ENCODE measurements around the gene MYG1. TPM values are rescaled to one million over a fixed set of nuclear protein-coding genes. Genes with fewer than 3 reads are reported as not detected.

MYG1 gene
- total and polyA plus RNA-seq, 2 of the 13 experiments (the other 11 are each of a cell fraction or from before 2014, with no cell fraction given): 38.6 to 58.0 TPM

DNA sequence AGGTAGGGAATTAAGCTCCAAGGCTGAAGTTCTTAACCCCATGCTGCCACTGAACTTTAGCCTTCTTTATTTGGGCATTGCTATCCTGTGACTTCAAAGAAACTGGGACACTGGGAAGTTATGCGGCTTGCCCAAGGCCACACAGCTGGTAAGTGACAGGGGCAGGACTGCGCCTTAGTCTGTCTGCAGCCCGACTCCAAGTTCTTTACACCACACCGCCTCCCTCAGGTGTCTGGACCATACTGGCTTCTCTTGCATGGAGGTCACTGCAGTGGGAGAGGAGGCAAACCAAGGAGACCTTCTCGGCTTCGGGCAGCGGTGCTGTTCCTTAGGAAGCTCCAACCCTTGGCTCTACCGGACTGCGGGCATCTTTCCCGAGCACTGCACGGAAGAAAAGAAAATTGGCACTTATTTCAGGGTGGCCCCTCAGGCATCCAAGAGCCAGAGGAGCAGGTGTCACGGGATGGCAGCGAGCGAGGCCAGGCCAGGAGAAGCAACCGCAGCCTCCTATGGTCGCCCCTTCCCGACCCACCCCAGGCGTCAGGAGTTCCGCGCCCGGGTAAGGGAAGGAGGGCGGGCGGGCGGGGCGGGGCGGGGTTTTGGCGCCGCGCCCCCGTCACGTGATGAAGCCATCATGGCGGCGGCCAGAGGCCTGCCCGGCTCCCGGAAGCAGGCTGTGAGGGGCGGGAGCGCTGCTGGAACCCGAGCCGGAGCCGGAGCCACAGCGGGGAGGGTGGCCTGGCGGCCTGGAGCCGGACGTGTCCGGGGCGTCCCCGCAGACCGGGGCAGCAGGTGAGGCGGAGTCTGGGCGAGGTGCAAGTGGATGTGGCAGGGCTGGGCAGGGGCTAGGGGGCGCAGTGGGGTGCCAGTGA, 47.8 kb upstream of the MYG1 start (continued):
- TF ChIP-seq, protein P1, sequence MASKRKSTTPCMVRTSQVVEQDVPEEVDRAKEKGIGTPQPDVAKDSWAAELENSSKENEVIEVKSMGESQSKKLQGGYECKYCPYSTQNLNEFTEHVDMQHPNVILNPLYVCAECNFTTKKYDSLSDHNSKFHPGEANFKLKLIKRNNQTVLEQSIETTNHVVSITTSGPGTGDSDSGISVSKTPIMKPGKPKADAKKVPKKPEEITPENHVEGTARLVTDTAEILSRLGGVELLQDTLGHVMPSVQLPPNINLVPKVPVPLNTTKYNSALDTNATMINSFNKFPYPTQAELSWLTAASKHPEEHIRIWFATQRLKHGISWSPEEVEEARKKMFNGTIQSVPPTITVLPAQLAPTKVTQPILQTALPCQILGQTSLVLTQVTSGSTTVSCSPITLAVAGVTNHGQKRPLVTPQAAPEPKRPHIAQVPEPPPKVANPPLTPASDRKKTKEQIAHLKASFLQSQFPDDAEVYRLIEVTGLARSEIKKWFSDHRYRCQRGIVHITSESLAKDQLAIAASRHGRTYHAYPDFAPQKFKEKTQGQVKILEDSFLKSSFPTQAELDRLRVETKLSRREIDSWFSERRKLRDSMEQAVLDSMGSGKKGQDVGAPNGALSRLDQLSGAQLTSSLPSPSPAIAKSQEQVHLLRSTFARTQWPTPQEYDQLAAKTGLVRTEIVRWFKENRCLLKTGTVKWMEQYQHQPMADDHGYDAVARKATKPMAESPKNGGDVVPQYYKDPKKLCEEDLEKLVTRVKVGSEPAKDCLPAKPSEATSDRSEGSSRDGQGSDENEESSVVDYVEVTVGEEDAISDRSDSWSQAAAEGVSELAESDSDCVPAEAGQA (IDR thresholded peaks at IDR 0.05; ENCODE audit: low read depth): 0 out of 2 replicates have a peak, but pooled peaks have one; percentile 35
- TF ChIP-seq, protein P1 (CRISPR knock-in tag; IDR thresholded peaks at IDR 0.05; ENCODE audit: borderline replicate concordance): 0 out of 2 replicates have a peak, but pooled peaks have one; percentile 62
- no peak for TF ChIP-seq REPIN1 (CRISPR knock-in tag; IDR thresholded peaks at IDR 0.05; ENCODE audit: borderline replicate concordance, low read depth)
- TF ChIP-seq ZNF34 (CRISPR knock-in tag; IDR thresholded peaks at IDR 0.05; ENCODE audit: borderline replicate concordance): no peak
- TF ChIP-seq ZNF839 (CRISPR knock-in tag; IDR thresholded peaks at IDR 0.05; ENCODE audit: borderline replicate concordance): no peak
- TF ChIP-seq, protein P2, sequence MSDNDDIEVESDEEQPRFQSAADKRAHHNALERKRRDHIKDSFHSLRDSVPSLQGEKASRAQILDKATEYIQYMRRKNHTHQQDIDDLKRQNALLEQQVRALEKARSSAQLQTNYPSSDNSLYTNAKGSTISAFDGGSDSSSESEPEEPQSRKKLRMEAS (IDR thresholded peaks at IDR 0.05): peak; percentile 54
- TF ChIP-seq, protein P3, sequence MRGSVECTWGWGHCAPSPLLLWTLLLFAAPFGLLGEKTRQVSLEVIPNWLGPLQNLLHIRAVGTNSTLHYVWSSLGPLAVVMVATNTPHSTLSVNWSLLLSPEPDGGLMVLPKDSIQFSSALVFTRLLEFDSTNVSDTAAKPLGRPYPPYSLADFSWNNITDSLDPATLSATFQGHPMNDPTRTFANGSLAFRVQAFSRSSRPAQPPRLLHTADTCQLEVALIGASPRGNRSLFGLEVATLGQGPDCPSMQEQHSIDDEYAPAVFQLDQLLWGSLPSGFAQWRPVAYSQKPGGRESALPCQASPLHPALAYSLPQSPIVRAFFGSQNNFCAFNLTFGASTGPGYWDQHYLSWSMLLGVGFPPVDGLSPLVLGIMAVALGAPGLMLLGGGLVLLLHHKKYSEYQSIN (CRISPR knock-in tag; IDR thresholded peaks at IDR 0.05; ENCODE audit: borderline replicate concordance): no peak
- TF ChIP-seq, protein P4, sequence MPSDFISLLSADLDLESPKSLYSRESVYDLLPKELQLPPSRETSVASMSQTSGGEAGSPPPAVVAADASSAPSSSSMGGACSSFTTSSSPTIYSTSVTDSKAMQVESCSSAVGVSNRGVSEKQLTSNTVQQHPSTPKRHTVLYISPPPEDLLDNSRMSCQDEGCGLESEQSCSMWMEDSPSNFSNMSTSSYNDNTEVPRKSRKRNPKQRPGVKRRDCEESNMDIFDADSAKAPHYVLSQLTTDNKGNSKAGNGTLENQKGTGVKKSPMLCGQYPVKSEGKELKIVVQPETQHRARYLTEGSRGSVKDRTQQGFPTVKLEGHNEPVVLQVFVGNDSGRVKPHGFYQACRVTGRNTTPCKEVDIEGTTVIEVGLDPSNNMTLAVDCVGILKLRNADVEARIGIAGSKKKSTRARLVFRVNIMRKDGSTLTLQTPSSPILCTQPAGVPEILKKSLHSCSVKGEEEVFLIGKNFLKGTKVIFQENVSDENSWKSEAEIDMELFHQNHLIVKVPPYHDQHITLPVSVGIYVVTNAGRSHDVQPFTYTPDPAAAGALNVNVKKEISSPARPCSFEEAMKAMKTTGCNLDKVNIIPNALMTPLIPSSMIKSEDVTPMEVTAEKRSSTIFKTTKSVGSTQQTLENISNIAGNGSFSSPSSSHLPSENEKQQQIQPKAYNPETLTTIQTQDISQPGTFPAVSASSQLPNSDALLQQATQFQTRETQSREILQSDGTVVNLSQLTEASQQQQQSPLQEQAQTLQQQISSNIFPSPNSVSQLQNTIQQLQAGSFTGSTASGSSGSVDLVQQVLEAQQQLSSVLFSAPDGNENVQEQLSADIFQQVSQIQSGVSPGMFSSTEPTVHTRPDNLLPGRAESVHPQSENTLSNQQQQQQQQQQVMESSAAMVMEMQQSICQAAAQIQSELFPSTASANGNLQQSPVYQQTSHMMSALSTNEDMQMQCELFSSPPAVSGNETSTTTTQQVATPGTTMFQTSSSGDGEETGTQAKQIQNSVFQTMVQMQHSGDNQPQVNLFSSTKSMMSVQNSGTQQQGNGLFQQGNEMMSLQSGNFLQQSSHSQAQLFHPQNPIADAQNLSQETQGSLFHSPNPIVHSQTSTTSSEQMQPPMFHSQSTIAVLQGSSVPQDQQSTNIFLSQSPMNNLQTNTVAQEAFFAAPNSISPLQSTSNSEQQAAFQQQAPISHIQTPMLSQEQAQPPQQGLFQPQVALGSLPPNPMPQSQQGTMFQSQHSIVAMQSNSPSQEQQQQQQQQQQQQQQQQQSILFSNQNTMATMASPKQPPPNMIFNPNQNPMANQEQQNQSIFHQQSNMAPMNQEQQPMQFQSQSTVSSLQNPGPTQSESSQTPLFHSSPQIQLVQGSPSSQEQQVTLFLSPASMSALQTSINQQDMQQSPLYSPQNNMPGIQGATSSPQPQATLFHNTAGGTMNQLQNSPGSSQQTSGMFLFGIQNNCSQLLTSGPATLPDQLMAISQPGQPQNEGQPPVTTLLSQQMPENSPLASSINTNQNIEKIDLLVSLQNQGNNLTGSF (CRISPR knock-in tag; IDR thresholded peaks at IDR 0.05): no peak
- no peak for TF ChIP-seq SMARCE1 (IDR thresholded peaks at IDR 0.05; ENCODE audit: borderline replicate concordance)
- TF ChIP-seq EED (CRISPR knock-in tag; IDR thresholded peaks at IDR 0.05): no peak
- TF ChIP-seq, protein P5, sequence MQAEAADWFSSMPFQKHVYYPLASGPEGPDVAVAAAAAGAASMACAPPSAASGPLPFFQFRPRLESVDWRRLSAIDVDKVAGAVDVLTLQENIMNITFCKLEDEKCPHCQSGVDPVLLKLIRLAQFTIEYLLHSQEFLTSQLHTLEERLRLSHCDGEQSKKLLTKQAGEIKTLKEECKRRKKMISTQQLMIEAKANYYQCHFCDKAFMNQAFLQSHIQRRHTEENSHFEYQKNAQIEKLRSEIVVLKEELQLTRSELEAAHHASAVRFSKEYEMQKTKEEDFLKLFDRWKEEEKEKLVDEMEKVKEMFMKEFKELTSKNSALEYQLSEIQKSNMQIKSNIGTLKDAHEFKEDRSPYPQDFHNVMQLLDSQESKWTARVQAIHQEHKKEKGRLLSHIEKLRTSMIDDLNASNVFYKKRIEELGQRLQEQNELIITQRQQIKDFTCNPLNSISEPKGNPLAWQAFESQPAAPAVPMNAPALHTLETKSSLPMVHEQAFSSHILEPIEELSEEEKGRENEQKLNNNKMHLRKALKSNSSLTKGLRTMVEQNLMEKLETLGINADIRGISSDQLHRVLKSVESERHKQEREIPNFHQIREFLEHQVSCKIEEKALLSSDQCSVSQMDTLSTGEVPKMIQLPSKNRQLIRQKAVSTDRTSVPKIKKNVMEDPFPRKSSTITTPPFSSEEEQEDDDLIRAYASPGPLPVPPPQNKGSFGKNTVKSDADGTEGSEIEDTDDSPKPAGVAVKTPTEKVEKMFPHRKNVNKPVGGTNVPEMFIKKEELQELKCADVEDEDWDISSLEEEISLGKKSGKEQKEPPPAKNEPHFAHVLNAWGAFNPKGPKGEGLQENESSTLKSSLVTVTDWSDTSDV (CRISPR knock-in tag; IDR thresholded peaks at IDR 0.05): no peak
- no peak for TF ChIP-seq MYNN (CRISPR knock-in tag; IDR thresholded peaks at IDR 0.05; ENCODE audit: low read depth)

Measured in HepG2 (cell line).